Activated CD4-positive, alpha-beta T cell treated with anti-CD3 and anti-CD28 coated beads, Interleukin-2, amount 50 U/mL, for 4 hours (primary cell): ENCODE results near the gene PITPNM3.
A peak's percentile ranks its signal among the peaks of the same experiment; 100 is the strongest.
"Not testable (repeated sequence)": the region's sequence is repeated elsewhere in the genome, so short reads cannot be mapped to it uniquely, and the experiment has no call there.

Source experiments
- DNase-seq, 2 experiments: peaks; one replicate each; pipeline ENCODE4 v3.0.0-alpha.2; 2020

PITPNM3 gene

GRCh38 chr17:6574687-6575595 lies 18.6 kb upstream of the PITPNM3 start:
- DNase-seq: peak; percentile 17 to 31

GRCh38 chr17:6573982-6574686 lies 17.8 kb upstream of the PITPNM3 start:
- DNase-seq: no peak

- DNase-seq: not testable (repeated sequence)
These were observed 17.1 kb upstream of the PITPNM3 start for GRCh38 chr17:6573495-6573894.

- DNase-seq: no peak
These were observed 16.6 kb upstream of the PITPNM3 start for GRCh38 chr17:6572972-6573370.

- DNase-seq: no peak
These were observed 15.1 kb upstream of the PITPNM3 start for GRCh38 chr17:6571452-6571781.

- no peak for DNase-seq
These were observed 14.5 kb upstream of the PITPNM3 start for GRCh38 chr17:6570731-6571451.

- DNase-seq: no peak
These were observed 13.3 kb upstream of the PITPNM3 start for GRCh38 chr17:6569370-6570285.

- DNase-seq: no peak
These were observed 11.9 kb upstream of the PITPNM3 start for GRCh38 chr17:6568184-6568758.

GRCh38 chr17:6567528-6568183 lies 11.3 kb upstream of the PITPNM3 start:
- DNase-seq: no peak

- no peak for DNase-seq
These were observed 5.1 kb upstream of the PITPNM3 start for GRCh38 chr17:6561446-6561845.

- no peak for DNase-seq
These were observed 4.1 kb upstream of the PITPNM3 start for GRCh38 chr17:6560496-6560895.

- DNase-seq: no peak
These were observed 3.4 kb upstream of the PITPNM3 start for GRCh38 chr17:6559753-6560215.

GRCh38 chr17:6558932-6559752 lies 2.8 kb upstream of the PITPNM3 start:
- DNase-seq: no peak

- no peak for DNase-seq
These were observed 1.9 kb upstream of the PITPNM3 start for GRCh38 chr17:6558276-6558675.

- no peak for DNase-seq
These were observed 684 bp upstream of the PITPNM3 start for GRCh38 chr17:6557040-6557438.

- DNase-seq: no peak
These were observed 829 bp downstream of the PITPNM3 start for GRCh38 chr17:6555331-6556120.

GRCh38 chr17:6554871-6555330 lies 1.5 kb downstream of the PITPNM3 start:
- no peak for DNase-seq

- DNase-seq: no peak
These were observed 2.0 kb downstream of the PITPNM3 start for GRCh38 chr17:6554342-6554741.

GRCh38 chr17:6551869-6552531 lies 4.4 kb downstream of the PITPNM3 start:
- DNase-seq: no peak
